ENCODE results near the gene ZFP28.

Gene ZFP28

GRCh38 chr19:56597696-56598095 lies 58.9 kb downstream of the ZFP28 start:
- TF ChIP-seq ZFX (IDR thresholded peaks at IDR 0.05; ENCODE audit: borderline replicate concordance) (no peak), CTCF (IDR thresholded peaks at IDR 0.05) (no peak)
- H3K27ac ChIP-seq: no peak overlapping the region

GRCh38 chr19:56601375-56601774 lies 62.6 kb downstream of the ZFP28 start:
- TF ChIP-seq ZFX (IDR thresholded peaks at IDR 0.05; ENCODE audit: borderline replicate concordance) (no peak), CTCF (IDR thresholded peaks at IDR 0.05) (no peak)
- H3K27ac ChIP-seq: no peak overlapping the region

- no peak overlapping the region for H3K27ac ChIP-seq
- TF ChIP-seq CTCF (IDR thresholded peaks at IDR 0.05): no peak
- no peak for TF ChIP-seq ZFX (IDR thresholded peaks at IDR 0.05; ENCODE audit: borderline replicate concordance)
These were observed 65.1 kb downstream of the ZFP28 start for GRCh38 chr19:56603829-56604228.

Data from 22Rv1 (cell line).